Measurements from ENCODE around the gene PAN3. TPM values are rescaled to one million over a fixed set of nuclear protein-coding genes. Genes with fewer than 3 reads are reported as not detected.
"Not testable (repeated sequence)": the region's sequence is repeated elsewhere in the genome, so short reads cannot be mapped to it uniquely, and the experiment has no call there.

Gene PAN3
- total RNA-seq, 1 donor from 2014 or later = 28.3 TPM

DNA sequence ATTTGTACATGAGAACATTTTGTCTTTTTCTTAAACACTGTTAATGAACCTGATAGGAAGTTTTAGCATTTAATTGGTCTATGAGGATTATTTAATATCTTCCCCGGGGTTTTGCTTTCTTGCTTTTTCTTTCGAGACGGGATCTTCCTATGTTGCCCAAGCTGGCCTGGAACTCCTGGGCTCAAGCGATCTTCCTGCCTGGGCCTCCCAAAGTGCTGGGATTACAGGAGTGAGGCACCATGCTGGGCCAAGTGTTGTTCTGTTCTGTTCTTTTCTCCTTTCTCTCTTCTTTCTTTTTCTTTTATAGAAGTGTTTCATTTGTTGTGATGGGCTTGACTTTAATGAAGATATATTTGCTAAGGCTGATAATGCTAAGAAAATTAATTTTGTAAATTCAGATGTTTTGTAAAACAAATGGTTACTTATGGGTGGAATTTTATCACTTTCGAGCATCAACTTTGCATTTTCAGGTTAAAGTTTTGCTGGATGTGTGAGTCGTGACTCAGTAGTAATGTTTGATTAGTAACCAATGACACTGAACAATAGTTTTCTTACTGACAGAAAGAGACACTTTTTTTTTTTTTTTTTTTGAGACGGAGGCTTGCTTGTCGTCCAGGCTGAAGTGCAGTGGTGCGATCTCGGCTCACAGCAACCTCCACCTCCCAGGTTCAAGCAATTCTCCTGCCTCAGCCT, 2.2 kb downstream of the PAN3 start:
- peak overlapping the region; percentile 90 for H3K4me2 ChIP-seq (ENCODE audit: low read length)
- no peaks in the 10 kb centered on the region for H3K36me3 ChIP-seq (ENCODE audit: insufficient read depth, low read length)
- DNase-seq (ENCODE audit: low read depth) = no peak
- no peak for FAIRE-seq
- H3K4me3 ChIP-seq (ENCODE audit: insufficient read depth, low read depth, low read length) = peak overlapping the region; percentile 74
- H3K4me1 Mint-ChIP-seq (ENCODE audit: low read depth, unreplicated experiment) = peaks cover 18% of the 10 kb centered on the region
- H3K27ac Mint-ChIP-seq (ENCODE audit: unreplicated experiment) = peak overlapping the region; percentile 82
- peak overlapping the region; percentile 94 for H3K9ac ChIP-seq (ENCODE audit: low read length)
- H3K4me1 ChIP-seq (ENCODE audit: insufficient read depth, low read length) = peaks cover 5% of the 10 kb centered on the region
- H3K27ac ChIP-seq (ENCODE audit: low read depth, low read length) = peak overlapping the region; percentile 16
- no peak overlapping the region for H2AFZ ChIP-seq (ENCODE audit: low read depth, low read length)
- peak overlapping the region; percentile 90 for H3K4me3 Mint-ChIP-seq (ENCODE audit: unreplicated experiment)
- H3K27me3 ChIP-seq (ENCODE audit: insufficient read depth, low read length) = no peaks in the 10 kb centered on the region
- no peak for TF ChIP-seq EZH2 (IDR thresholded peaks at IDR 0.05; ENCODE audit: insufficient read depth, low read length)
- TF ChIP-seq, protein P1, sequence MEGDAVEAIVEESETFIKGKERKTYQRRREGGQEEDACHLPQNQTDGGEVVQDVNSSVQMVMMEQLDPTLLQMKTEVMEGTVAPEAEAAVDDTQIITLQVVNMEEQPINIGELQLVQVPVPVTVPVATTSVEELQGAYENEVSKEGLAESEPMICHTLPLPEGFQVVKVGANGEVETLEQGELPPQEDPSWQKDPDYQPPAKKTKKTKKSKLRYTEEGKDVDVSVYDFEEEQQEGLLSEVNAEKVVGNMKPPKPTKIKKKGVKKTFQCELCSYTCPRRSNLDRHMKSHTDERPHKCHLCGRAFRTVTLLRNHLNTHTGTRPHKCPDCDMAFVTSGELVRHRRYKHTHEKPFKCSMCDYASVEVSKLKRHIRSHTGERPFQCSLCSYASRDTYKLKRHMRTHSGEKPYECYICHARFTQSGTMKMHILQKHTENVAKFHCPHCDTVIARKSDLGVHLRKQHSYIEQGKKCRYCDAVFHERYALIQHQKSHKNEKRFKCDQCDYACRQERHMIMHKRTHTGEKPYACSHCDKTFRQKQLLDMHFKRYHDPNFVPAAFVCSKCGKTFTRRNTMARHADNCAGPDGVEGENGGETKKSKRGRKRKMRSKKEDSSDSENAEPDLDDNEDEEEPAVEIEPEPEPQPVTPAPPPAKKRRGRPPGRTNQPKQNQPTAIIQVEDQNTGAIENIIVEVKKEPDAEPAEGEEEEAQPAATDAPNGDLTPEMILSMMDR (IDR thresholded peaks at IDR 0.05; ENCODE audit: insufficient read depth, low read depth, low read length) = no peak
- peaks cover 79% of the 10 kb centered on the region for H3K79me2 ChIP-seq (ENCODE audit: insufficient read depth, low read length)
- H3K27me3 Mint-ChIP-seq (ENCODE audit: low read depth, unreplicated experiment) = no peaks in the 10 kb centered on the region
- peaks cover 57% of the 10 kb centered on the region for H4K20me1 ChIP-seq (ENCODE audit: insufficient read depth, low read length)
- H3K9me3 ChIP-seq (ENCODE audit: insufficient read depth, low read depth, low read length) = no peaks in the 10 kb centered on the region
- no peaks in the 10 kb centered on the region for H3K9me3 Mint-ChIP-seq (ENCODE audit: unreplicated experiment)
- peaks cover 2% of the 10 kb centered on the region for H3K36me3 Mint-ChIP-seq (ENCODE audit: low read depth, unreplicated experiment)

DNA sequence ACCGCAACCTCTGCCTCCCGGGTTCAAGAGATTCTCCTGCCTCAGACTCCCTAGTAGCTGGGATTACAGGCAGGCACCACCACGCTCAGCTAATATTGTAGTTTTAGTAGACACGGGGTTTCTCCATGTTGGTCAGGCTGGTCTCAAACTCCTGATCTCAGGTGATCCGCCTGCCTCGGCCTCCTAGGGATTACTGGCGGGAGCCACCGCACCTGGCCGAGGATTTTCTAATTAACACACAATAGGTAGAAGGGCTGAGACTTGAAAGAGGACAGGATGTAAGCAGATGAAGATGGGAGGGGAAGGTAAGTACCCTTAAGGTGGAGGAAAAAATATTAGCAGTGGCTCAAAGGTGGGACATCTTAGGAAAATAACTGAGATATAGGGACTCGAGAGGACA, 3.2 kb downstream of the PAN3 start:
- not testable (repeated sequence) for H3K4me3 ChIP-seq (ENCODE audit: insufficient read depth, low read depth, low read length); H3K27me3 Mint-ChIP-seq (ENCODE audit: low read depth, unreplicated experiment); H3K36me3 Mint-ChIP-seq (ENCODE audit: low read depth, unreplicated experiment); H3K36me3 ChIP-seq (ENCODE audit: insufficient read depth, low read length); DNase-seq (ENCODE audit: low read depth); H3K27me3 ChIP-seq (ENCODE audit: insufficient read depth, low read length); H3K27ac ChIP-seq (ENCODE audit: low read depth, low read length); FAIRE-seq; H3K9me3 ChIP-seq (ENCODE audit: insufficient read depth, low read depth, low read length); H3K9ac ChIP-seq (ENCODE audit: low read length); H3K4me1 ChIP-seq (ENCODE audit: insufficient read depth, low read length); H3K4me2 ChIP-seq (ENCODE audit: low read length); H2AFZ ChIP-seq (ENCODE audit: low read depth, low read length); H3K9me3 Mint-ChIP-seq (ENCODE audit: unreplicated experiment)
- peaks cover 18% of the 10 kb centered on the region for H3K4me1 Mint-ChIP-seq (ENCODE audit: low read depth, unreplicated experiment)
- H3K27ac Mint-ChIP-seq (ENCODE audit: unreplicated experiment) = peak overlapping the region; percentile 23
- H4K20me1 ChIP-seq (ENCODE audit: insufficient read depth, low read length) = peaks cover 65% of the 10 kb centered on the region
- peak overlapping the region; percentile 55 for H3K4me3 Mint-ChIP-seq (ENCODE audit: unreplicated experiment)
- peaks cover 89% of the 10 kb centered on the region for H3K79me2 ChIP-seq (ENCODE audit: insufficient read depth, low read length)

DNA sequence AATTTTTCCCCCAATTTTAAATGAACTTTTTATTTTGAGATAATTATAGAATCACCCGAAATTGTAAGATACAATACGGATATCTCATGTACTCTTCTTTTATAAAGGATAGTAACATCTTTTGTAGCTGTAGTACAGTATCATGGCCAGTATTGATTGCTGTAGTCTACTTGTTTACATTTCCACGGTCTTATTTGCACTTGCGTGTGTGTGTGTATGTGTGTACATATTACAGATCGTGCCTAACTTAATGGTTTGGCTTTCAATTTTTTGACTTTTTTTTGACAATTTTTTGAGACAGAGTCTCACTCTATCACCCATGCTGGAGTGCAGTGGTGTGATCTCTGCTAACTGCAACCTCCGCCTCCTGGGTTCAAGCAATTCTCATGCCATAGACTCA, 6.7 kb downstream of the PAN3 start:
- H3K9me3 ChIP-seq (ENCODE audit: insufficient read depth, low read depth, low read length) = no peaks in the 10 kb centered on the region
- Mint-ChIP-seq H3K4me3 (ENCODE audit: unreplicated experiment) (no peak overlapping the region), H3K27ac (ENCODE audit: unreplicated experiment) (no peak overlapping the region), H3K27me3 (ENCODE audit: low read depth, unreplicated experiment) (no peaks in the 10 kb centered on the region), H3K36me3 (ENCODE audit: low read depth, unreplicated experiment) (peaks cover 2% of the 10 kb centered on the region), H3K9me3 (ENCODE audit: unreplicated experiment) (no peaks in the 10 kb centered on the region), H3K4me1 (ENCODE audit: low read depth, unreplicated experiment) (peaks cover 19% of the 10 kb centered on the region)
- no peak overlapping the region for H3K4me2 ChIP-seq (ENCODE audit: low read length)
- TF ChIP-seq, protein P1 (IDR thresholded peaks at IDR 0.05; ENCODE audit: insufficient read depth, low read depth, low read length) = no peak
- TF ChIP-seq EZH2 (IDR thresholded peaks at IDR 0.05; ENCODE audit: insufficient read depth, low read length) = no peak
- FAIRE-seq = no peak
- H4K20me1 ChIP-seq (ENCODE audit: insufficient read depth, low read length) = peaks cover 88% of the 10 kb centered on the region
- H2AFZ ChIP-seq (ENCODE audit: low read depth, low read length) = no peak overlapping the region
- H3K27ac ChIP-seq (ENCODE audit: low read depth, low read length) = no peak overlapping the region
- H3K27me3 ChIP-seq (ENCODE audit: insufficient read depth, low read length) = no peaks in the 10 kb centered on the region
- no peak for DNase-seq (ENCODE audit: low read depth)
- H3K4me1 ChIP-seq (ENCODE audit: insufficient read depth, low read length) = no peaks in the 10 kb centered on the region
- no peaks in the 10 kb centered on the region for H3K36me3 ChIP-seq (ENCODE audit: insufficient read depth, low read length)
- peaks cover 98% of the 10 kb centered on the region for H3K79me2 ChIP-seq (ENCODE audit: insufficient read depth, low read length)
- no peak overlapping the region for H3K9ac ChIP-seq (ENCODE audit: low read length)
- H3K4me3 ChIP-seq (ENCODE audit: insufficient read depth, low read depth, low read length) = no peak overlapping the region

Data from astrocyte (in vitro differentiated cells and primary cell).